GM18868 (cell line): ENCODE data around the gene RTKN2.
A peak's percentile ranks its signal among the peaks of the same experiment; 100 is the strongest.
"Not testable (repeated sequence)": the region's sequence is repeated elsewhere in the genome, so short reads cannot be mapped to it uniquely, and the experiment has no call there.

Experiments
- ATAC-seq: cut with Tn5 transposase; IDR thresholded peaks from one replicate; pipeline ENCODE4 v1.9.1; 2021; ENCODE audit warnings: mild to moderate bottlenecking, moderate library complexity; ENCODE audit not compliant: unreplicated experiment

RTKN2 gene, protein sequence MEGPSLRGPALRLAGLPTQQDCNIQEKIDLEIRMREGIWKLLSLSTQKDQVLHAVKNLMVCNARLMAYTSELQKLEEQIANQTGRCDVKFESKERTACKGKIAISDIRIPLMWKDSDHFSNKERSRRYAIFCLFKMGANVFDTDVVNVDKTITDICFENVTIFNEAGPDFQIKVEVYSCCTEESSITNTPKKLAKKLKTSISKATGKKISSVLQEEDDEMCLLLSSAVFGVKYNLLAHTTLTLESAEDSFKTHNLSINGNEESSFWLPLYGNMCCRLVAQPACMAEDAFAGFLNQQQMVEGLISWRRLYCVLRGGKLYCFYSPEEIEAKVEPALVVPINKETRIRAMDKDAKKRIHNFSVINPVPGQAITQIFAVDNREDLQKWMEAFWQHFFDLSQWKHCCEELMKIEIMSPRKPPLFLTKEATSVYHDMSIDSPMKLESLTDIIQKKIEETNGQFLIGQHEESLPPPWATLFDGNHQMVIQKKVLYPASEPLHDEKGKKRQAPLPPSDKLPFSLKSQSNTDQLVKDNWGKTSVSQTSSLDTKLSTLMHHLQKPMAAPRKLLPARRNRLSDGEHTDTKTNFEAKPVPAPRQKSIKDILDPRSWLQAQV

DNA sequence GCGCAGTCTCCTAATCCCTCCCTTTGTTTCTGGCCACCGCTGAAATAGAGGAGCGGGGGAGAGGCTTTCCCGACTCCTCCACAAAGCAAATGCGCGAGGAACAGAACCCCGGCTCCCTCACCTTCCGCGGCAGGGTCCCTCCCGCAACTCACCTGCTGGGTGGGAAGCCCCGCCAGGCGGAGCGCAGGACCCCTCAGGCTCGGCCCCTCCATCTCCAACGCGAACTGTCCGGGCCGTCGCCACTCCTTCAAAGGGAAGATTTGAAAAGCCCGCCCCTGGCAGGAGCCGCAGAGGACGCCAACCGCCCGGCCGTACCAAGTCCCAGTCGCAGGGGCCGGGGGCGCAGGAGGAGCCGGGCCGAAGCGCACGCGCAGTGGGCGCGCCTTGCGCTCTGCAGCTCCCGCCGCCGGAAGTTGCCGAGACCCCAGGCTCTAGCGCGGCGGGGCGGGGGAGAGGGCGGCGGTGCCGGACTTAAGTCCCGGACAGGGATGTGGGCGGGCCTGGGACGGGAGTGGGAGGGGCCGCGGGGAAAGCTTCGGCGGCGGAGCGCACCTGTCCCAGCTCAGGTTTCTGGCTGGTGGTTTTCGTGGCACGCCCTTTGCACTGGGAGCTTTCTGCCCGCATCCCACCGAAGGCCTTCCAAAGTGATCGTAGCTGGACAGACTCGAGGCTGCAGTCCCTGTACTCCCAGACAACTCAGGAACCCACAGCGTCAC is at the start of gene RTKN2:
TSS of gene RTKN2 (minus strand) at position 446 of the 716 bp plus-strand sequence. CDS start at position 212, 234 bp downstream.
- ATAC-seq, result peak; percentile 77

DNA sequence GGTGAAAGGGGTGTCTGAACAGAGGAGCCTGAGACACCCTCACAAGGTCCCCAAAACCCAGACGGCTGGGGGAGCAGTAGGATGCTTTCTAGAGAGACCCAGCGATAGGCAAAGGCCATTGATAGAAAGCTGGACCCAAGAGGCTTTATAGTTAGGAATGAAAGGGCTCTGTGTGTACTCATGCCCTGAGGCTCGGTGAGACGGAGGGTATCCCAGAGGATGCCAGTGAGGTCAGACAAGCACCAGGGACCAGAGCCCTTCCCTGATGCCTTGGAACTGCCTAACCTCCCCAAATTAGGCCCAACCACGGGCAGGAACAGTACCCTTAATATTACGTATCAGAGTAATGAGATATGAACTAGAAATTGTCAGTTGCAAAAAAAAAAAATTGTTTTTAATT is 48.6 kb upstream of the RTKN2 start:
- ATAC-seq, result no peak

DNA sequence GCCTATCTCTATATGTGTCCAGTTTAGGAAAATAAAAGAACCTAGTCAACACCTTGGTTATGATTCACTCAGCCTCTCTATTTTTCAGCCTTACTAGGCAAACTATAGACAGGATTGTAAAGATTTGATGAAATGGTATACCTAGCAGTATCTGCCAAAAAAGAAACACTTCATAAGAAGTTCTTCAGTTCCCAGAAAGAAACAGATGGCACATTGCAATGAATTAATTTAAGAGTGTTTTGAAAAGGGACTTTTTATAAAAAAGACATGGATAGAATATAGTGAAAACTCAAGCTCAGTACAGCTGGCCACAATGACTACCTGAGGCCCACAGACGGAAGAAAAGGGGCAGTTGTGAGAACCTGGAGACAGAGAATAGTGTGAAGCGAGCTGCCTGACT is 40.6 kb upstream of the RTKN2 start:
- no peak for ATAC-seq

DNA sequence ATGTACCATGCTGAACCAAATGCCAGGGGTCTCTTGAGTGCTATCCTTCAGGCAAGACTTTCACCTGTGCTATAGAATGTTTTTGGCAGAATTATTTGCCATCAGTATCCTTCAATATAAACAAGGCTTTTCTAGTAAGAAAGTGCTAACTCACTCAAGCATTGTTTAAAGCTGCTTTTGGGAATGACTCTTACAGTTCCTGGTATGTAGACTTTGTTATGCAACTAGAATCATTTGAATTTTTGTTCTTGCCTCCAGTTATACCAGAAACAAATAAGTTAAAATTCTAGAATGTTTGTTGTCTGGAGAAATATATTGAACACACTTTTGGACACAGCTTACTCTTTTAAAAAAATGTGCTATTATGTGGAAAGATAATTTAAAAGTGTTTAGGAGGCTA is 39.5 kb upstream of the RTKN2 start:
- ATAC-seq, result no peak

DNA sequence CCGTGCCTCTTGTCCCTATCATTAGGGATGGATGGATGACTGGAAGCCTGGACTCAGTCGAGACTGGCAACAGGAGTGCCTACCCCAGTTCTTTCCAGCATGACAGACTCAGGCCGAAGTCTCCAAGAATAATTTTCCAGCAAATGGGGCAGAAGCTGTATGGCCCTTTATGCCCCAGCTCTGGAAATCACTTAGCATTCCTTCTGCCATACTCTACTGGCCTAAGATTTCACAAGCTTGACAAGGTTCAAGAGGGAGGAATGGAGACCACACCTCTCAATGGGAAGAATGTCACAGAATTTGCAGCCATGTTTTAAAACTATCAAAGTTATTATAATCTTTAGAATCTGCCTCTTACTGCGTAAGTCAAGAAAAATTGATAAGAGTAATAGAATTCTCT is 39.0 kb upstream of the RTKN2 start:
- no peak for ATAC-seq

DNA sequence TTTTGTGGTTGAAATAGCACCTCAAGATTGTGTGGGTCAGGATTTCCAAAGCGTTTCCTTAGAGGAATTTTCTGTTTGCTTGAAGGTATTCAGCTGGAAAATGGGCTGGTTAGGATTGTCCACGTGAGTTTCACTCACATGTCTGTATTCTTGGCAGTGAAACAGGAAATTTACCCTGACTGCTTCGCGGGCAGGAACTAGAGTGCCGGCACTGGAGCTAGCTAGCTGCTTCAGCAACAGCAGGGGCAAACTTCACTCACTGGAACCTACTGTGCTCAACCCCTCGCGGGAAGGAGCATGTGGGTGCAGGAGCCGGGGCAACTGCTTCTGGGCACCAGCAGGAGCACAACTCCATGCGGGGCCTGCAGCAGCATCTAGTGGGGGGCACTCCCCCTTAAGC is 38.0 kb upstream of the RTKN2 start:
- ATAC-seq, result no peak

DNA sequence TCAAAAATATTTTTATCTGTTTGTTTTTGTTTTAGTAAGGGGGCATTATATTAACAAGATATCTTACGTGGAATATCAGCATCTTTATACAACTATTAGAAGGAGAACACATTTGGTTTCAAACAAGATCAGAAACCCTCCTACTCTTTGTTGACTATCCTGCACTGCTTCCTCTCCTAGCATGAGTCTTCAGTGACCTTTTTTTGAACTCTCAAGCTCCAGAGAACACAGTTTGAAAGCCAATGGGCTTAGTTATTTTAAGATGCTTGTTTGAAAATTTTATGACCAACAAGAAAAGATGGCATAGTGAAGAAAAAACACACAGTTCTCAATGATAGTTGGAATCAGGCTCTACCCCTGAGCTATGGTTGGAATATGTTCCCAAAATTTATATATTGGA is 37.2 kb upstream of the RTKN2 start:
- no peak for ATAC-seq

DNA sequence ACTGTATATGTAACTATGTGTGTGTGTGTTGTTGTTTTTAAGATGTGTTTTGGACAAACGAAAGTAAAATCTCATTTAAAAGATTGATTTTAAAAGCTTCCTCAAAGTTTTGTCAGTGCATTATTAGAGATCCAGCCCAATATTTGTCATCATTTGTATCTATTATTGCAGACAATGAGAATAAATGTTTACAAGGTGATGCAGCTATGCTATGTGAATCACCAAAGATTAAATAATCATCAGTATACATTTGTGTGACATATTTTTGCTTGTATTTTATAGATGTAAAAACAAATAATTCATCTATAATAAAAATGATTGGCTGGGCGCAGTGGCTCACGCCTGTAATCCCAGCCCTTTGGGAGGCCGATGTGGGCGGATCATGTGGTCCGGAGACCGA is 35.3 kb upstream of the RTKN2 start:
- no peak for ATAC-seq

DNA sequence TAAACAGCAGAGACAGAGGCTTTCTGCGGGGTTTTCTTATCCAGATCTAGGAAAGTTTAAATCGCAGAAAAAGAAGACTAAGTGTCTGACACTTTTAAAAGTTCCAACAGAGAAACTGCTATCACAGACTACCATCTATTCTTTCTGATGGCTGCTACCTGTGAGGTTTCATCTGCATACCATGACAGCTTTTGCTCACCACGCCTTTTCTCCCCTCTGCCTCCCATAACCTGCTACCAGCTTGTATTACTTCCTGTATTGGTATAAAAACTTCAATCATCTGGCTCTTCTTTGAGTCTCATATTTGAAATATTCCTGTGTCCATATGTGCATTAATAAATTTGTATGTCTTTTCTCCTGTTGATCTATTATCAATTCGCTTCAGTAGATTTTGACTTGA is 34.1 kb upstream of the RTKN2 start:
- ATAC-seq, result no peak

DNA sequence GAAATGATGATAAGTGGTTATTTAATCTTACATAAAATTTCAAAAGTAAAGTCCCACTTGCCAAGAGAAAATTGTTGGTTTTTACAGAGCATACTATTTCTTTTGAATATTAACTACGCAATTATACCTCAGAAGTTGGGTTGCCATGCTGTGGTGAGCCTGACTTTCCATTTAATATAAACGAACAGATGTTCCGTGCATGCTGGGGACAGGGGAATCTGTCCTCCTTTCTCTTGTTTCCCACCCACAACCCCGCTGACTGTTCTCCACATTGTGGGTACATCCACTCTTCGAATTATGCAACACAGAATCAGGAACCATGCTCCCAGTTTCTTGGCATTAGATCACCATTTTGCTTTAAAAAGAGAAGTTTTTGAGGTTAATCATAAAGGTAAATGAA is 29.2 kb upstream of the RTKN2 start:
- no peak for ATAC-seq

DNA sequence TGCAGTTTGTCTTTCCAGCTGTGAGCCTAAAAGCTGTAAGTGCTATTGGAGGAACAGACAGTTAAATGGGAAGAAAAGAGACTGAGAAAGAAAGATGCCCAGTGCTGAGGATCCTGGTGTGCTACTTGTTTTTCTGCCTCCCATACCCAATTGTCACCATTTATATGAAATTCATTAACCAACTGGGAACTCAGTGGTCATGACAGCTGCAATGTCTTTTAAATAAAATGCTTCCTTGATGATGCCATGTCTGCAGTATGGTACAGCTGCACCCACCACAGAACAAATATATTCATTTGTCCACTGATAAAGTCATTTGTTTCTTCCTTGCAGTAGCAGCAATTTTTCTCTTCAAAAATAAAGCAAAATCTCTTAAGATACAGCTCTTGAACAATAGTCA is 15.6 kb upstream of the RTKN2 start:
- ATAC-seq, result no peak

DNA sequence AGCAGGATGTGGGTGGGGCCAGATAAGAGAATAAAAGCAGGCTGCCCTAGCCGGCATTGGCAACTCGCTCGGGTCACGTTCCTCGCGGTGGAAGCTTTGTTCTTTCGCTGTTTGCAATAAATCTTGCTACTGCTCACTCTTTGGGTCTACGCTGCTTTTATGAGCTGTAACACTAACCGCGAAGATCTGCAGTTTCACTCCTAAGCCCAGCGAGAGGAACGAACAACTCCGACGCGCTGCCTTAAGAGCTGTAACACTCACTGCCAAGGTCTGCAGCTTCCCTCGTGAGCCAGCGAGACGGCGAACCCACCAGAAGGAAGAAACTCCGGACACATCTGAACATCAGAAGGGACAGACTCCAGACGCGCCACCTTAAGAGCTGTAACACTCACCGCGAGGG is 12.7 kb upstream of the RTKN2 start:
- not testable (repeated sequence) for ATAC-seq

DNA sequence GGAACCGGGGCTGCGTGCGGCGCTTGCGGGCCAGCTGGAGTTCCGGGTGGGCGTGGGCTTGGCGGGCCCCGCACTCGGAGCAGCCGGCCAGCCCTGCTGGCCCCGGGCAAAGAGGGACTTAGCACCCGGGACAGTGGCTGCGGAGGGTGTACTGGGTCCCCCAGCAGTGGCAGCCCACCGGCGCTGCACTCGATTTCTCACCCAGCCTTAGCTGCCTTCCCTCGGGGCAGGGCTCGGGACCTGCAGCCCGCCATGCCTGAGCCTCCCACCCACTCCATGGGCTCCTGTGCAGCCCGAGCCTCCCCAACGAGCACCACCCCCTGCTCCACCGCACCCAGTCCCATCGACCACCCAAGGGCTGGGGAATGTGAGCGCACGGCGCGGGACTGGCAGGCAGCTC is 11.7 kb upstream of the RTKN2 start:
- not testable (repeated sequence) for ATAC-seq

DNA sequence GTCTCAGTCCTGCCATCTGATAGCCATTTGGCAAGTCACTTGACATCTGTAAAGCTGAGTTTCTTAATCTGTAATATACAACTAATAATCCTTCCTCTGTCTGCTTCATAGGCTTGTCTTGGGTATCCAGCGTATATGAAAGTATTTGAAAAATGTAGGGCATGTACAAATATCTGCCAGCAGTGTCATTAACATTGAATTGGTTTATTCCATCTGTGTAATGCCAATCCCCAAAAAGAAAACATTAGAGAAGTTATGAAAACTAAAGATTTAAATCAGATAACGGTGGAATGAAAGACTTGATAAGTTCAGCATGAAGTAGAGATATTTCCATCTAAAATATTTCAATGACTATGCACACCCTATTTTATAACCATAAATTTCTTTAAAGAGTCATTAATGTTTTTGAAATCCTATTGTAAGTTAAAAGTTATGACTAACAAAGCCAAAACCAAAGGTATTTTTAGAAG is 9.8 kb upstream of the RTKN2 start:
- no peak for ATAC-seq

DNA sequence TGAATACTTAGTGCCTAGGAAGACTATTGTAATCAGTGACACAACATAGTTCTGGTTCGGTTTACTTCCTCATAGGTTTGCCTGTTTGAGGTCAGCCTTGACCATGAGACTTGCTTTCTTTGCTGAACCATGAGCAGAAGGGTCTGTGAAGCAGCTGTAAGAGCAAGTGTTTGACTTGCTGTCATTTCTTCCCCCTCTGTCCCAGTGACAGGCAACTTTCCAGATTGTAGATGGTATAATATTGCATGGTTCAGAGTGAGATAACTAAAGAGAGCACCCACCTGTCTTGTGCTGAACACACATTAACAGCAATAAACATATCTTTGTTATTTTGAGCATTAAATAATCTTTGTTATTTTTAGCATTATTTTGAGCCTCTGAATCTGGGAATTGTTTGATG is 9.3 kb upstream of the RTKN2 start:
- ATAC-seq, result no peak

DNA sequence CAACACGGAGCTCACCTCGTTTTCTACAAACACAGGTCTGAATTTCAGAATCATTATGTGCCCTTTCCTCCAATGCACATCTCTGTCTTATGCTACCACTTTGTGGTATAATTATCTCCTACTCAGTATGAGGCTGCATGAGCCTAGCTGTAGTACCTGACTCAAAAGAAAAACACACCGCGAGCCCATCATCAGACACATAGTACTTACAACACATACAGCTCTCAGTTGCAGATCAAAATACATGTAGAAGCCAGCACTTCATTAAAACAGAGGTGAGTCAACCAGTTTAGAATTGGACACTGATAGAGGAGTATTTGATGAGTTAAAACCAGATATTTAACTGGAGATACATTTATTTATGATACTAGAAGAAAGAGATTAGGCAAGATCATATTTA is 1.4 kb upstream of the RTKN2 start:
- ATAC-seq, result no peak

DNA sequence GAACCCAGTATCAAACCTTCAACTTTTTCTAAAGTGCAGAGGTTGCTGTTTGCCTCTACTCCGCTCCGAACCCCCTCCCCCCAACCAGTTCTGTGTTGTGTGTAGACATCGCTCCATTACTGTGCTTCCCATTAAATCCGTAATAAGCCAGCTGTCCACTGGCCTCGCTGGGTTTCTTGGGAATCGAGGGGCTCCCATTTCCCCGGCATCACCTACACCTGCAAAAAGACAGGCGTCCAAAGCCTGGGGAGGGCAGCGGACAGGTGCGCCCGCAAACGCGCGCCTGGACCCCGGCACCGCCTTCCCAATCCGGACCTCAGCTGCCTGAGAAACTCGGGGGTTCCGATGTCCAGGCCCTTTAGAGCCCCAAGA is 631 bp downstream of the RTKN2 start:
- no peak for ATAC-seq

DNA sequence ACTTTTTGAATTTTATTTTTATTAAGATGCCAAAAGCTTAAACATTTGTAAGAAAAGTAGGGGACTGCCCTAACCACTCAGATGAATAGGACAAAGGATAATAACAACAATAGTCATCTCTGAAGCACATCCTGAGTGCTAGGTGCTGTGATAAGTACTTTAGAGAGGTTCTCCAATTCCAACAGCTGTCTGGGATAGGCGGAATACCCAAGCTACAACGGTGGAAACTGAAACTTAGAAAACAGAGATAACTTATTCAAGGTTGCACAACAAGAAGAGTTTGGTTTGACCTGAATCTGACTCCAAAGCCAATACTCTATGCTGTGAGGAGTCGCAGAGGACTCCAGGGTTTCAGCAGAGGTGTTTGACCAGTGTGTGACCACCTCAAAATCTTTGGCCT is 2.0 kb downstream of the RTKN2 start:
- no peak for ATAC-seq

DNA sequence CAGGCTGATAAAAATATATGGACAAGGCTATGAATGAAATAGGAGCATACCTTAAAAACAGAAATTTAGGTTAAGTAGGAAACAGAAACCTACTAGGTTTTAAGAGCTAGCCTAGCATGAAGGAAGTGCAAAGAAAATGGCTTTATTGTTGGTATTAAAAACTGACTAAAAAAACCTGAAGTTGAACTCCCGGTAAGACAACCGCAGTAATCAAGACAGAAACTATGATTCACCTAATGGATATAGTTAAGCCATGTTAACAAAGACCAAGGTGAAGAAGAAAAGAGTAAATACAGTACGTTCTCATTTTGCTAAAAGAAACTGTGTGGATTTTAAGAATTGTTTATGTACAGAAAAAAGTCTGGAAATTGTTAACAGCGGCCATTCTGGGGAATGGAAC is 2.5 kb downstream of the RTKN2 start:
- no peak for ATAC-seq

DNA sequence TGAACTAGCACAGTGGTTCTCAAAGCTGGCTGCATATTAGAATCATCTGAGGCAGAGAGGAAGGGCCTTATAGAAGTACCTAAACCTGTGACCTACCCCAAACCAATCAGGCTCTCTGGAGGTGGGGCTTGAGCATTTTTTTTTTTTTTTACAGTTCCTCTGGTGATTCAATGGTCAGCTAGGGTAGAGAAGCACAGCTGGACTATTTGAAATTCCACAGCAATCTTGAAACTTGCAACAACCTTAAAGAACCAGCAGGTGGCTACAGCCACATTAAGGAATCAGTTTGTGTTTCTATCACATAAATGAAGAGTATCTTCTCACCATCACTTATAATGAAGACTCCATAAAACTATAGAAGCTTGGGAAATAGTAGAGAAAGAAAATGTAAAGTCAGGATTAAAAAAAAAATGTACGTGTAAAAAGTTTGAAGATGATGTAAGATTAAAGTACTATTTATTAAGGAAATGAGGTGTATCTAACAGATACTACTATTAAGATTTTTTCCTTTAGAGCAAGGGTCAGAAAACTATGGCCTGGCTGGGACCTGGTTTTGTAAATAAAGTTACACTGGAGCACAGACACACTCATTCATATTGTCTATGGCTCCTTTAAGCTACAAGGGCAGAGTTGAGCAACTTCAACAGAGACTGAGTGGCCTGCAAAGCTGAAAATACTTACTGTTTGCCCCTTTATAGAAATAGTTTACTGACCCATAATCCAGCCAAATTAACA is 3.8 kb downstream of the RTKN2 start:
- peak; percentile 46 for ATAC-seq

DNA sequence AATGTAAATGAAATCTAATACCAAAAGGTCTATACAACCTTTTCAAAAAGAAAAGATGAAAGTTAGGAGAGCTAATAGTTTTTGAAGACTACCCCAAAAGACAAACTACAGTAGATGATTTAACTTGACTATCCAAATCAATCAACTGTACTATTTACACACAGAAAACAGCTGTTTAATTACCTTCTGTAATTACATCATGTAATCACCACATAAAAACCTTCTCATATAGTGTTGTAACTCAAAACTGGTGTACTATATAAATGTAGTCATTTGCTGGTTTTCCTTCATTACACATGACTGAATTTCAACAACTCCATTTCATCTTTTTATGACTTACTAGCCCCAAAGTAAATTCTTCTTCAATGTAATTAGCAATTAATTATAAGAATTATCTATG is 4.5 kb downstream of the RTKN2 start:
- ATAC-seq, result no peak
